NCI-H69 (cell line): ENCODE measurements around the gene MED17.

Experiments used
- DNase-seq: peaks from one replicate; lab custom pipeline; 2025; lab: John Stamatoyannopoulos, UW

Gene MED17

DNA sequence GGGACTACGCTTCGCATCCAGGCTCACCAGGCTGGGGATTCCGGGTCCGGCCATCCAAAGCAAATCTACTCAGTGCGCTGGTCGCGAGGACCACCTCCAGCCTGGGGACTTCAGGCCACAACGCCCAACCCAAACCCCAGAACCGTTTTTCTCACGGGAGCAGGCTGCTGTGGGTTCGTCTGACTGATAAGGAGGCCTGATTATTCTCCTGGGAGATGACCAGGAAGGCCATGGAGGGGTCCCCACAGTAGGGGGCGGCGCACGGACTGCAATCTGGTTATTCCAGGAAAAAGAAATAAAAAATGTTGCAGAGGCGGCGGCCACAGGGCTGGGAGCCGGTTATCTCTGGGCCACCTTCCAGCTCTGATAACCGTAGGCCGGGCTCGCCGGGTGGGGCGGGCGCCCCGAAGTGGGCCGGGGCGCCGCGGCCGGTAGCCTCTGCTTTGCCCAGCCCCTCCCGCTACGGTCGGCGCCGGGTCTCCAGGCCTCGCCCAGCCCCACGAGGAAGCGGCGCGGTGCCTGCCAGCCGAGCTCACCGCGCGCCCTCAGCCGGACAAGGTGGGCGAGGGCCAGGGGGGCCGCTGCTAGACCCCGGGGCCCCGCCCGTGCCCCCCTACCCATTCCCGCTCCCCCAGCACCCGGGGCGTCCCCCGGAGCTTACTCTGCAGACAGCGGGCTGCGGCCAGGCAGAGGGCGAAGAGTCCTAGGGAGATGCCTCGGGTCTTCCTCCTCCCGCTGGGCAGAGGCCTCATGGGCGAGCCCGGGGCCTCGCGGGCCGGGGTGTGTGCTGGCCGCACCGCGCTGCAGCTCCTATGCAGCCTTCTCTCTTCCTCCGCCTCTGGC is 65.9 kb downstream of the MED17 start:
- DNase-seq: peak; percentile 70

DNA sequence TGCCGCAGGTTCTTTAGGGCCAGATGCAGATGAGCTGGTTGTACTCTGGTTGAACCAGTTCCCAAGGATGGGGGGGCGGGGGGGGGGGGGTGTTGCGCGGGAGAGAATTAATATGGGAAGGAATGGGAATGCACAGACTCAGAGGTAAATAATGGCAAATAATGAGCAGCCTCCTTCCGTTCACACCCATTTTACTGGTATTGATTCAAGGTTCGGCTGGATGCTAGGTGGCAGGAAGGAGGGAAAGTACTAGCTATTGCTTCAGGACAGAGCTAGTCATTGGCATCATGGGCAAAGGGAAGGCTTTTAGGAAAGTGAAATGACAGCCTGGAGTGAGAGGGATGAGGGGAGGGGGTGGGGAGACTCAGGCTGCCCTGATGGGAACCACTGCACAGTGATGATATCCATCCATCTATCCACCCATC is 66.5 kb downstream of the MED17 start, which contains the start of gene VSTM5:
TSS of gene VSTM5 (minus strand) at position 25 of the 425 bp plus-strand sequence. CDS start 116 bp downstream, outside the sequence.
- no peak for DNase-seq

DNA sequence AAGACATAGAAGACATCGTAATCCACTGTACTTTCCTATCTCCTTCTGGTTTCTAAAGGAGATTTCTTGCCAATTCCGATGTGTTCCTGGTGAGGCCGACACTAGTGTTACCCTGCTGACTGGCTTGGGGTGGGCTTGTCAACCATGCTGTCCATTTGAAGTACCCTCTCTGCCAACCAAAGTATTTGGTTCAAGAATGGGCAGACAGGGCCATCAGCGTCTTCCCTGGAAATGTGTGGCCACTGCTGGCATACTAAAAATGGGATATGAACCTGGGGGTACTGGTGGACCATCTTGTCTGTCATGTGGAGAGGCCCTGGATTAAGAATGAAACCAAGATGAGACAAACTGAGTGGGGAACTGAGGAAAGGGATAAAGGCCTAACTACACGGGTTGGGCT is 68.2 kb downstream of the MED17 start:
- no peak for DNase-seq

DNA sequence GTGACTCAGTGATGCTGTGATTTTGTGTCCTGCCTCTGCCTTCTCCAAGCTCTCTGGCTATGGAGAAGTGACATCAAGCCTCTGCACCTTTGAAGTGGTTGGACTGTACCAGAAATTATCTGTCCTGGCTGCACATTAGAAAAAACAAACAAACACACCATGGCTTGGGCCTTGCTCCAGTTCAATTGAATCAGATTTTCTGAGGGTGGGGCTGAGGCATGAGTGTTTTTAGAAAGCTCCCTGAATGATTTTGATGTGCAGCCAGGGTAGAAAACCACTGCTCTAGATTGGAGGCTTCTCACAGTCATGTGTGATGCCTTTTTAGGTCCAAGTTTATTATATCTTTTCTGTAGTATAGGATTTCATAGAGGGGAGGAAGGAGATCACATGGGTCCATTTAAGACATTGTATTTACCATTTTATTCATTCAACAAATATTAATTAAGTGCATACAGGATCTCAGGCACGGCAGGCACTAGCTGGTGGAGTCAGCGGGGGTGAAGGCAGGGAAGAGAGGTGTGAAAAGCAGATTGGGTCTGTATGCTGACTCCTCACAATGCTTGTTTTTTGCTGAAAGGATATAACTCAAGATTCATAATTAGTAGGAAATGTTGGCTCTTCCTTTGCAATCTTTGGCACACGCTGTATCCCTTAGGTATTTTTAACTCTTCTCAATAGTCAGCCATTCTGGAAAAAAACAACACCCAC is 73.5 kb downstream of the MED17 start:
- peak; percentile 11 for DNase-seq

DNA sequence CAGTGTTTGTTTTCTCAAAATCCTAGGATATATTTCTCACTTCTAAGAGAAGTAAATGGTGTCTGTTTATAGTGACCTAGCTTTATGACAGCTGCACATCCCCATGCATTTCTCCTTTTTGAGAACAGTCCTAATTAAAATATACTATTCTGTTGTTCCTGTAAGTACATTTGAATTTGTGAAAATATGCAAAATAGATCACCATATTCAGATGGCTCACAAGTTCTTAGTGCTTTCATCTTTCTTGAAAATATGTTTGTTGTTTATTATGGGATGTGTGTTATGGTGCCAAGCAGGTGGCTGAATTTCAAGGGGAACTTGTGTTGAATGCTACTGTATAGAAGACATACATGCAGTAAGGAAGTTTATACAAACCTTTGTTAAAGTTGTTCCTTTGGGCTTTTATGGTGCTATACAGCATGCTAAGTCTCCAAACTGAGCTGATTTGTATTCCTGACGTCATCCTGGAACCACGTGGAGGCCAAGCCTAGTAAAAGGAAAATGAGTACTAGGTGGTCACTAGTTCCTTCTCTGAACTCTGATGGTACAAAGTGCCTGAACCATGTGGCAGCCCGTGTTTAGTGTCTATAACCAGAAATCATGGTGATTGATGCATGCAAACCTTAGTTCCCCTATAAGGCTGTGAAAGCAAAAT is 74.2 kb downstream of the MED17 start:
- no peak for DNase-seq

DNA sequence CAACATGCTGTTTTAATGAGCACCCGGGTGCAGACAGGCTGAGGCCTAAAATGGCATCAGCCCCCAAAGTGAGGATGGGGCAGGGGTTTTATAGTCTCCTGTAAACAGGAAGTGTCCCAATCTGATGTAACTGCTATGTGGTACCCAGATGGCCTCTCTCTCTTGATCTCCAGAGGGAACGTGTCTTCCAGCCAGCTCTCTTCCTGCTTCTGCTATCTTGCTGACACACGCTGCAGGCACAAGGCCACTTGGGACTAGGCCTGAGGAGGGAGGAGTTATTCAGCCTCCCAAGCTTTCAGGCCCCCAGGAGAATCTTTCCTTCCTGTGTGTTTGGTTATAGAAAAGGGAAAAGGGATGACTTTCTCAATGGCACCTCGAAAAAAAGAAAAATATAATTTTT is 77.7 kb downstream of the MED17 start:
- DNase-seq: no peak
